SU-DHL-6 (cell line): ENCODE results near the gene CERS6.

Experiments used
- EZH2phosphoT487 ChIP-seq: fragments of 200-600 bp; sonication (generic), shearing (Covaris generic); conservative IDR thresholded peaks from 2 replicates; pipeline ENCODE4 v1.6.1; 2018; ENCODE audit warnings: mild to moderate bottlenecking, antibody characterized with exemption, low read length, moderate library complexity, mixed read lengths
- TF ChIP-seq, protein P1 (sequence below): fragments of 200-600 bp; sonication (generic); IDR thresholded peaks from one replicate; pipeline ENCODE4 v1.5.1; 2017; ENCODE audit warnings: antibody characterized with exemption, mild to moderate bottlenecking, low read length, moderate library complexity; ENCODE audit not compliant: insufficient read depth, poor library complexity, severe bottlenecking

DNA sequence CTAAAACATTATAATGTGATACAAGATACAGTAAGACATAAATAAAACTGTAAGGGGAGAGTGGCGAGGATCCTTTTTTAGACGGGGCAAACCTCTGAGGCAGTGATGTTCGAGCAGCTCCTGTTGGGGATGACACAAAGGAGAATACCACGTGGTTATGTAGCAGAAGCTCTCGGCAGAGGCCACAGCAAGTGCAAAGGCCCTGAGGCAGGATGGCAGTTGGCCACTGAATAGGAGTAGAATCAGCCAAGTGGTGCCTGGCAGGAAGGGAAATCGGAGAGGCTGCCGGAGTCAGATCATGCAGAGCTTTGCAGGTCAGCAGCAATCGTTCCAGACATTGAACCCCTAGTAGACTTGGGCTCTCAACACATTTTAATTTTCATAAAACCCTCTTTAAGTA lies 365.5 kb downstream of the CERS6 start:
- TF ChIP-seq, protein P1, sequence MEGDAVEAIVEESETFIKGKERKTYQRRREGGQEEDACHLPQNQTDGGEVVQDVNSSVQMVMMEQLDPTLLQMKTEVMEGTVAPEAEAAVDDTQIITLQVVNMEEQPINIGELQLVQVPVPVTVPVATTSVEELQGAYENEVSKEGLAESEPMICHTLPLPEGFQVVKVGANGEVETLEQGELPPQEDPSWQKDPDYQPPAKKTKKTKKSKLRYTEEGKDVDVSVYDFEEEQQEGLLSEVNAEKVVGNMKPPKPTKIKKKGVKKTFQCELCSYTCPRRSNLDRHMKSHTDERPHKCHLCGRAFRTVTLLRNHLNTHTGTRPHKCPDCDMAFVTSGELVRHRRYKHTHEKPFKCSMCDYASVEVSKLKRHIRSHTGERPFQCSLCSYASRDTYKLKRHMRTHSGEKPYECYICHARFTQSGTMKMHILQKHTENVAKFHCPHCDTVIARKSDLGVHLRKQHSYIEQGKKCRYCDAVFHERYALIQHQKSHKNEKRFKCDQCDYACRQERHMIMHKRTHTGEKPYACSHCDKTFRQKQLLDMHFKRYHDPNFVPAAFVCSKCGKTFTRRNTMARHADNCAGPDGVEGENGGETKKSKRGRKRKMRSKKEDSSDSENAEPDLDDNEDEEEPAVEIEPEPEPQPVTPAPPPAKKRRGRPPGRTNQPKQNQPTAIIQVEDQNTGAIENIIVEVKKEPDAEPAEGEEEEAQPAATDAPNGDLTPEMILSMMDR, result no peak
- no peak for TF ChIP-seq EZH2phosphoT487
